ENCODE results near the gene MSLN. TPM values are rescaled to one million over a fixed set of nuclear protein-coding genes. Genes with fewer than 3 reads are reported as not detected.

The MSLN gene
- polyA plus RNA-seq (2013, experiment 1 of 2; ENCODE audit: insufficient read length) = not detected
- polyA plus RNA-seq (2013, experiment 2 of 2; ENCODE audit: insufficient read length) = not detected

GRCh38 chr16:760545-761343, at the start of gene MSLN:
TSS of gene MSLN (plus strand) at chr16:760734. CDS start at chr16:762681, 1,947 bp downstream.
- no peak for DNase-seq

DNA sequence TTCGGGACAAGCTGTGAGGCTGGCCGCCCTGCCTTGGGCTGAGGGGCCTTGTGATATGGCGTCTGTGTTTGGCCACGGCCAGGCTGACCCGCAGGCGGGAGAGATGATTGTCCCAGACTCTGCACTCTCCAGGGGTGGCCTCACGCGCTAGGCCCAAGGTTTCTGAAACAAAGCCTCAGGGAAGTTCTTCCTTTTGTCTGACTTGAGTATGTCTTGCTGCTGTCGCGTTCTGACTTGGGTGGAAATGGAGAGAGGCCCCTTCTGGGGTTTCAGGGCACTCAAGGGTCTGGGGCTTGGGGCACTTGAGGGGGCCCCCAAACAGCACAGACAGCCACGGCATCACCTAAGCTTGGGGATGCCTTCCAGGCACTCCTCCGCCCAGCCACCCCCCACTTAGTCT, 49.5 kb upstream of the MSLN start:
- no peak for DNase-seq

- peak; percentile 64 for DNase-seq
Observed at GRCh38 chr16:711548-712320, 48.8 kb upstream of the MSLN start.

DNA sequence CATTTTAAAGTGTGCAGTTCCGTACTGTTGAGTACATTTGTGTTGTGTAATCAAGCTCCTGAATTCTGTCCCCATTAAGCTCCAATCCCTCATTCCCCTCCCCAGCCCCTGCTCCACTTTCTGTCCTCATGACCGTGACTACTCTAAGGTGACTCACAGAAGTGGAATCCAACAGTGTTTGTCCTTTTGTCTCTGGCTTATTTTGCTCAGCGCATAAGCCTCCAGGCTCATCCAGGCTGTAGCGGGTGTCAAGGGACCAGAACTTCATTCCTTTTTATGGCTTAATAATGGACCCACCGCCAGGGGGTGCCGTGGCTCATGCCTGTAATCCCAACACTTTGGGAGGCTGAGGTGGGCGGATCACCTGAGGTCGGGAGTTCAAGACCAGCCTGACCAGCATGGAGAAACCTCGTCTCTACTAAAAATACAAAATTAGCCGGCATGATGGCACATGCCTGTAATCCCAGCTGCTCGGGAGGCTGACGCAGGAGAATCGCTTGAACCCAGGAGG, 47.7 kb upstream of the MSLN start:
- peak; percentile 95 for DNase-seq

DNA sequence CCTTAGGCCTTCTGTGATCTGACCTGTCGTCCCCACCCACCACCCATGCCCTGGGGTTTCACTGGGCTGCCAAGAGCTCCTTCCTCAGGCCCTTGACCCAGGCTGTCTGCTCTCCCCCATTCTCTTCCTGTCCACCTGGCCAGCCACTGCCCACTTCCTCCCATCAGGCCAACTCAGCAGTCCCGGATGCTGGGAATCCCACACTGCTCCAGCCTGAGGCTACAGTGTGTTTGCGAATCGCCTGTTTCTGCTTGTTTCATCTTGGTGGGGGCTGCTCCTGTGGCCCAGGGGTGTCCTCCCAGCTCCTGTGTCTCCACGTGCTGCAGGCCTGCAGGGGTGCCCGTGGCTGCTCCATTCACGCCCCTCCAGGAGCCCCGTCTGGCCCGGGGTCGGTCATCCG, 46.5 kb upstream of the MSLN start:
- no peak for DNase-seq

GRCh38 chr16:714558-715476, 45.7 kb upstream of the MSLN start, which contains the start of gene METRN:
TSS of gene METRN (plus strand) at chr16:715118. CDS start at chr16:715290, 172 bp downstream.
- DNase-seq = peak; percentile 88

DNA sequence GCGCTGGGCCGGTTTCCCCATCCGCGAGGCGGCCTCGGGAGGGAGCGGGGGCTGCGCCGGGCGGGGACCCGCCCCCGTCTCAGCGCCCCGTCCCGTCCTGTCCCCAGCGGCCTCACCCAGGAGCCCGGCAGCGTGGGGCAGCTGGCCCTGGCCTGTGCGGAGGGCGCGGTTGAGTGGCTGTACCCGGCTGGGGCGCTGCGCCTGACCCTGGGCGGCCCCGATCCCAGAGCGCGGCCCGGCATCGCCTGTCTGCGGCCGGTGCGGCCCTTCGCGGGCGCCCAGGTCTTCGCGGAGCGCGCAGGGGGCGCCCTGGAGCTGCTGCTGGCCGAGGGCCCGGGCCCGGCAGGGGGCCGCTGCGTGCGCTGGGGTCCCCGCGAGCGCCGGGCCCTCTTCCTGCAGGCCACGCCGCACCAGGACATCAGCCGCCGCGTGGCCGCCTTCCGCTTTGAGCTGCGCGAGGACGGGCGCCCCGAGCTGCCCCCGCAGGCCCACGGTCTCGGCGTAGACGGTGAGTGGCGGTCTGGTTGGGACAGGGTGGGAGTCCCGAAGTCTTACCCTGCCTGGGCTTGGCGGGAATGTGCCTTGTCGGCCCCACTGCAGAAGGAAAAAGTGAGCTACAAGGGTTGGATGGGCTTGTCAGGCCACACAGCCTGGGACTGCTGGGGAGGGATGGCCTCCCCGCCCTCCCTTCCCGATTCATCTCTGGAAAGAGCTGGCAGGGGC, 44.9 kb upstream of the MSLN start:
- DNase-seq = peak; percentile 42

GRCh38 chr16:716200-716568, 44.4 kb upstream of the MSLN start:
- no peak for DNase-seq

- no peak for DNase-seq
Observed at GRCh38 chr16:716768-717325, 43.7 kb upstream of the MSLN start.

GRCh38 chr16:717450-718245, 42.9 kb upstream of the MSLN start:
- DNase-seq = no peak

DNA sequence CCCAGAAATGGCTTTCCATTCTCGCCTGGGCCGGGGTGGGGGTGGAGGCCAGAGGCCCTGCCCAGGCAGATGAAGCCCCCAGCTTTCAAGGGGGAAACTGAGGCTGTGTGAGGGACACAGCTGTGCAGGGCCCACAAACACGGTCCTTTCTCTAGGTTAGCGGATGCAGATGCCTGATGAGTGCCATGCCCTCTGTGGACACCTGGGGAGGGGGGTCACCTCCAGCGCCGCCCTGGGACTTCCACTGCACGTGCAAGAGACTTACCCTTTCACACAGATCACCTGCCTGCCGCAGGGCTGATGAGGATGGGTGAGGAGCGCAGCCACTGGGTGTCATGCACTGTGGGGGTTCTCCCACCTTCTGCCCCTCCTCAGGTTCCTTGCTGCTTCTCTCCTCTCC, 42.1 kb upstream of the MSLN start:
- no peak for DNase-seq

DNA sequence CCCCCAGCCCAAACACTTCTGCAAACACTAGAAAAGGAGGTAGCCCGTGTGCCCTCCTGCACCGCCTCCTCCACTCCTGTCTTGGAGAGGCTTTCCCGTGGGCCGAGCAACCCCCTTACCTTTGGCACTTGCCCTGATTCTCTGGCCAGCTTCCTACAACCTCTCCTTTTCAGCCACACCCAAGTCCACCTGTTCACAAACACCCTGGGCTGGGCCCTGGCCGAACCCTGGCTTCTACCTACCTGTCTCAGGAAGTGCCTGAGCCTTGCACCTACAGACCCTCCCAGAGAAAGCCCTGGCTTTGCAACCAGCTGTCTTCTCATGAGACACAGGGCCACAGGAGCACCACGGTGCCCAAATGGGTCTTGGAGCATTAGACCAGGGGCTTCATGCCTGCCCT, 41.6 kb upstream of the MSLN start:
- DNase-seq = no peak

DNA sequence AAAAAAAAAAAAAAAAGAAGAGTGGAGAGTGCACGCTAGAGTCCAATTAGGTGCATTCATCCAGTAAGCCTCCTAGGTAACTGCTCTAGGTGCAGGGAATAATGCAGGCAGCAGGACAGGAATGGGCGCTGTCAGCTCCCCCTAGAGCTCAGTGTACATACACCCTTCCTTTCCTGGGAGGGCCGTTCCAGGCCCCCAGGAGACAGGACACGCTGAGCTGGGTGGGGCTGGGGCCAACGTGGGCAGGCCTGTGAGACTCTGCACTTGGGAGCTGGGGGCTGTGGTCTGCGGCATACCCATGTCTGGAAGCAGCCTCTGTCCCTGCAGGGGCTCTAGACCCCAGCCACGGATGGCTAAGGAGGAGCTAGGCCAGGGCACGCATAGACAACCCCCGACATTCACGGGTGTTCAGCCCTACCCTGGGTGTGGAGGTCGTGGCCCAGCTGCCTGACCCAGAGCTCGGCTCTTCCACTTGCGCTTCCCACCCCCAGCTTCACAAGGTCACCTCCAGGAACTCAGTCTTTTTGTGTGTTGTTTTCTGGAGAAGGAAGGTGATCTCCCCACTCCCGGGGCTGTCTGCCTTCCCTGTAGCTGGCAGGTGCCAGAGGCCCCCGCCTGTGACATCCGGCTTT, 40.6 kb upstream of the MSLN start:
- DNase-seq = no peak

DNA sequence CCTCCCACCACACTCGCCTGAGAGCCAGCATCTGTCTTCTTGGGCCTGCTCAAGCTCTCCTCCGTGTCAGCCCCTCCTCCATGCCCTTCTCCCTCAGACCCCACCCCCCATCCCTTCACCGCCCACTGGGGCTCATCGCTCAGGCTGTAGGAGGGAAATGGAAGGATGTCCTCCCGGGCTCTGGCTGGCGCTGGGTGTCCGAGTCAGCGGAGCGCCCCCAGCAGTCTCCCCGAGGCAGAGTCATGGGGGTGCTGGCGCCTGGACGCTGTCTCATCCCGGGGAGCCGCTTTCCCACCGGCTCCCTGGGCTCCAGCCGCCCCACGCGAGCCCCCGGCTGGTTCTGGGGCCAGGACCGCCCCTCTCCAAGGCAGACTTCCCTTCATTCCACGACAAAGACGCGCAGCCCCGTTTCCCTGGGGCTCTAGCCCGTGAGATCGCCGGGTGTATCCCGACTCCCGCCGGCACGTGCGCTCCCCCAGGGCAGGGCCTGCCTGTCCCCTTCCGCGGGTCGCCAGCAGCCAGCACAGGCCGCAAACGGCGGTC, 40.0 kb upstream of the MSLN start:
- peak; percentile 75 for DNase-seq

GRCh38 chr16:720990-721764, 39.4 kb upstream of the MSLN start, which contains the start of gene ANTKMT:
TSS of gene ANTKMT (plus strand) at chr16:721146. CDS start at chr16:721275, 129 bp downstream.
- DNase-seq = peak; percentile 75

- no peak for DNase-seq
Observed at GRCh38 chr16:721765-722540, 38.6 kb upstream of the MSLN start.

DNA sequence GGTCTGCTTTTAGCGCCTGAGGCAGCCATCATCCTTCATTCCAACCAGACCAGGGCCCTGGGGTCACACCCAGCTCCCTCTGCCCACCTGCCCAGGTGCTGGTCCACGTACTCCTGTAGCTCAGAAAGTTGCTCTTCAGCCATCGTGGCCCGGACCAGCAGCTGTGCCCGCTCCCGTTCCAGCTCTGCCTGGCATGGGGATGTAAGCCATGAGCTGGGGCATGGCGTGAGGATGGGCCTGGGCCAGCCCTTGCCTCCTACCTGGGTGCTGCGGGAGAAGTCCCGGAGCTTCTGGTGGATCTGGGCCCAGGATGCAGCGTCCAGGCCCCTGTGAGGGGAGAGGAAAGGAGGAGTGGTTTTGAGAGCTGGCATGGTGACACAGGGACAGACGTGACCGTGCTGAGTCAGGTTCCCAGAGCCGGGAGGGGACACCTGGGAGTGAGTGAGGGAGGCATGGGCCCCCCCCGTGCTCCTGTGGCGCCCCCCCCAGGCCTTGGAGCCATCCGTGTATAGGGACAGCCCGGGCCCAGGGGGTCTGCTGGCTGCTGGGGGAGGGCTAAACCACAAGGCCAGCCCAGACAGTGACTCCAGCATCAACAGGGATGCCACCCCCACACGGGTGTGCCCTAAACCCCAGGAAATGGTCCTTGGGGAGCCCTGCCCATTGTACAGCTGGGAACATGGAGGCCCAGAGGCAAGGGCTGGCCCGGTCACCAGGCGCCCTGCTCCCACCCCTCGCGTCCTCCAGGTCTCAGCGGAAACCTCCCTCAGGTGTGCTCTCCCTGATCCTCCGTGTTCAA, 37.5 kb upstream of the MSLN start:
- no peak for DNase-seq
